Lower leg skin (tissue), 3 donors: Measurements from ENCODE around the gene SH3BGRL3.

ENCODE experiments used
- POLR2A ChIP-seq, 2 donors: fragments of 450-650 bp; IDR thresholded peaks; one replicate each; pipeline ENCODE4 v1.6.1; 2016 to 2017; ENCODE audit warnings: antibody characterized with exemption in 2 of 2, mild to moderate bottlenecking in 1 of 2, moderate library complexity in 1 of 2
- TF ChIP-seq, protein P1 (sequence below), 3 donors: fragments of 450-650 bp; IDR thresholded peaks; one replicate each; pipeline ENCODE4 v1.5.1; 2016; ENCODE audit warnings: antibody characterized with exemption in 3 of 3, mild to moderate bottlenecking in 3 of 3, moderate library complexity in 2 of 3

DNA sequence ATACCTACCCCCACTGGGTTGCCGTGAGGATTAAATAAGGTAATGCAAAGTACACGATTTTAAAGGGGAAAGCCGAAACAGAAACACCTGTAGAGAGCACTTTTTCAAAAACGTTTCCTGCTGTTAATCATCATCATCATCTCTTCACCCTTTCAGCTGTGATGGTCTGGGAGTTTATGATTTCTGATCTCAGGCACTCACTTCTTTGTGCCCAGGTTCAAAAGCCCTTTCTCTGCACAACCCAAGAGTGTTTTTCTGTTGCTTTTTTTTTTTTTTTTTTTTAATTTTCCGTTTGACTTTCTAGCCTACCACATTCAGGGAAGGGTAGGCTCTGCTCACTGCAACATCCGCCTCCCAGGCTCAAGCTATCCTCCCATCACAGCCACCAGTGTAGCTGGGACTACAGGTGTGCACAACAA is 27.5 kb downstream of the SH3BGRL3 start:
- TF ChIP-seq, protein P1, sequence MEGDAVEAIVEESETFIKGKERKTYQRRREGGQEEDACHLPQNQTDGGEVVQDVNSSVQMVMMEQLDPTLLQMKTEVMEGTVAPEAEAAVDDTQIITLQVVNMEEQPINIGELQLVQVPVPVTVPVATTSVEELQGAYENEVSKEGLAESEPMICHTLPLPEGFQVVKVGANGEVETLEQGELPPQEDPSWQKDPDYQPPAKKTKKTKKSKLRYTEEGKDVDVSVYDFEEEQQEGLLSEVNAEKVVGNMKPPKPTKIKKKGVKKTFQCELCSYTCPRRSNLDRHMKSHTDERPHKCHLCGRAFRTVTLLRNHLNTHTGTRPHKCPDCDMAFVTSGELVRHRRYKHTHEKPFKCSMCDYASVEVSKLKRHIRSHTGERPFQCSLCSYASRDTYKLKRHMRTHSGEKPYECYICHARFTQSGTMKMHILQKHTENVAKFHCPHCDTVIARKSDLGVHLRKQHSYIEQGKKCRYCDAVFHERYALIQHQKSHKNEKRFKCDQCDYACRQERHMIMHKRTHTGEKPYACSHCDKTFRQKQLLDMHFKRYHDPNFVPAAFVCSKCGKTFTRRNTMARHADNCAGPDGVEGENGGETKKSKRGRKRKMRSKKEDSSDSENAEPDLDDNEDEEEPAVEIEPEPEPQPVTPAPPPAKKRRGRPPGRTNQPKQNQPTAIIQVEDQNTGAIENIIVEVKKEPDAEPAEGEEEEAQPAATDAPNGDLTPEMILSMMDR (IDR thresholded peaks at IDR 0.05) = no peak
- TF ChIP-seq POLR2A (IDR thresholded peaks at IDR 0.05) = no peak
